Measurements from ENCODE around the gene SHB. TPM values are rescaled to one million over a fixed set of nuclear protein-coding genes. Genes with fewer than 3 reads are reported as not detected.

SHB gene
- total RNA-seq, 1 experiment from 2014 or later = 7.6 TPM

DNA sequence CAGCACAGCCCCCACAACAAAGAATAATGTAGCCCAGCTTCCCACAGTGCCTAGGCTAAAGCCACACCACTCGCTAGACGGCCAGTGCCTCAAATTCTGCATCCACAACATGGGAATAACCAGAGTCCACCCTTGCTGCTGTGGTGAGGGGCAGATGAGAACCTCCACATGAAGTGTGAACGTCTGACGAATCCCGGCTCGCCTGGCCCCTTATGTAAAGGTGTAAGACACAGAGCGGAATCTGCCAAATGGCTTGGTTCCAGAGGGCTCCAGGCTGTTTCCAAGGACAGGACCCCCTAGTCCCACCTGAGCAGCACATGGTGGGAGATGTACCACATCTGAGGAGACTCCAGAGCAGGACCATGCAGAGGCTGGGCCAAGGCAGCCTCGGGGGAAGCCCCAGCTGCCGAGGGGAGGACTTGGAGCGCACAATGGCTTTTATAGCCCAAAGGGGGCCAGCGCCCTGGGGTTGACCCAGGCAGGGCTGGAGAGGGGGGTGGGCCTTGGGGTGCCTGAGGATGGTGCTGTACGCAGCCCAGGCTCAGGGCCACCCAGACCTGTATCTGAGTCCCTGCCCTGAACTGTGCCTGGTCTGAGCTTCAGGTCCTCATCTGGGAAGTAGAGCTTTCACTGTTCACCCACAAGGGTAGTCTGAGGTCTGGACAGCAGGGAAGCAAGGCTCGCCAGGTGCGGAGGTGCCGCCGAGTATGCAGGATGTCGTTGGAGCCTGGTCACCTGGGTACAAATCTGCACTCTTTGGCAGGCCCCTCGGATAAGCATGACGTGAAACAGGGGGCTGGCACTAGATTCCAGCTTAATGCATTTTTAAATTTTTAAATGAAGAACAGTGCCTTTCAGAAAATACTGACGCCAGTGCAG lies 140.2 kb downstream of the SHB start:
- Mint-ChIP-seq H3K27ac (ENCODE audit: unreplicated experiment) (no peak overlapping the region), H3K4me1 (ENCODE audit: low read depth, unreplicated experiment) (no peaks in the 10 kb centered on the region), H3K4me3 (ENCODE audit: low read depth, unreplicated experiment) (no peak overlapping the region), H3K27me3 (ENCODE audit: unreplicated experiment) (no peaks in the 10 kb centered on the region), H3K36me3 (ENCODE audit: insufficient read depth, unreplicated experiment) (no peaks in the 10 kb centered on the region), H3K9me3 (ENCODE audit: low read depth, unreplicated experiment) (no peaks in the 10 kb centered on the region)
- no TSS peak for BruUV-seq (replicated peaks)
- intact Hi-C loops (cut with micrococcal nuclease; ENCODE audit: unreplicated experiment) = no loop called here
- DNase-seq = no peak
- CTCF ChIA-PET = no interaction called here
- TF ChIP-seq, protein P1, sequence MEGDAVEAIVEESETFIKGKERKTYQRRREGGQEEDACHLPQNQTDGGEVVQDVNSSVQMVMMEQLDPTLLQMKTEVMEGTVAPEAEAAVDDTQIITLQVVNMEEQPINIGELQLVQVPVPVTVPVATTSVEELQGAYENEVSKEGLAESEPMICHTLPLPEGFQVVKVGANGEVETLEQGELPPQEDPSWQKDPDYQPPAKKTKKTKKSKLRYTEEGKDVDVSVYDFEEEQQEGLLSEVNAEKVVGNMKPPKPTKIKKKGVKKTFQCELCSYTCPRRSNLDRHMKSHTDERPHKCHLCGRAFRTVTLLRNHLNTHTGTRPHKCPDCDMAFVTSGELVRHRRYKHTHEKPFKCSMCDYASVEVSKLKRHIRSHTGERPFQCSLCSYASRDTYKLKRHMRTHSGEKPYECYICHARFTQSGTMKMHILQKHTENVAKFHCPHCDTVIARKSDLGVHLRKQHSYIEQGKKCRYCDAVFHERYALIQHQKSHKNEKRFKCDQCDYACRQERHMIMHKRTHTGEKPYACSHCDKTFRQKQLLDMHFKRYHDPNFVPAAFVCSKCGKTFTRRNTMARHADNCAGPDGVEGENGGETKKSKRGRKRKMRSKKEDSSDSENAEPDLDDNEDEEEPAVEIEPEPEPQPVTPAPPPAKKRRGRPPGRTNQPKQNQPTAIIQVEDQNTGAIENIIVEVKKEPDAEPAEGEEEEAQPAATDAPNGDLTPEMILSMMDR (IDR thresholded peaks at IDR 0.05; ENCODE audit: unreplicated experiment) = no peak

DNA sequence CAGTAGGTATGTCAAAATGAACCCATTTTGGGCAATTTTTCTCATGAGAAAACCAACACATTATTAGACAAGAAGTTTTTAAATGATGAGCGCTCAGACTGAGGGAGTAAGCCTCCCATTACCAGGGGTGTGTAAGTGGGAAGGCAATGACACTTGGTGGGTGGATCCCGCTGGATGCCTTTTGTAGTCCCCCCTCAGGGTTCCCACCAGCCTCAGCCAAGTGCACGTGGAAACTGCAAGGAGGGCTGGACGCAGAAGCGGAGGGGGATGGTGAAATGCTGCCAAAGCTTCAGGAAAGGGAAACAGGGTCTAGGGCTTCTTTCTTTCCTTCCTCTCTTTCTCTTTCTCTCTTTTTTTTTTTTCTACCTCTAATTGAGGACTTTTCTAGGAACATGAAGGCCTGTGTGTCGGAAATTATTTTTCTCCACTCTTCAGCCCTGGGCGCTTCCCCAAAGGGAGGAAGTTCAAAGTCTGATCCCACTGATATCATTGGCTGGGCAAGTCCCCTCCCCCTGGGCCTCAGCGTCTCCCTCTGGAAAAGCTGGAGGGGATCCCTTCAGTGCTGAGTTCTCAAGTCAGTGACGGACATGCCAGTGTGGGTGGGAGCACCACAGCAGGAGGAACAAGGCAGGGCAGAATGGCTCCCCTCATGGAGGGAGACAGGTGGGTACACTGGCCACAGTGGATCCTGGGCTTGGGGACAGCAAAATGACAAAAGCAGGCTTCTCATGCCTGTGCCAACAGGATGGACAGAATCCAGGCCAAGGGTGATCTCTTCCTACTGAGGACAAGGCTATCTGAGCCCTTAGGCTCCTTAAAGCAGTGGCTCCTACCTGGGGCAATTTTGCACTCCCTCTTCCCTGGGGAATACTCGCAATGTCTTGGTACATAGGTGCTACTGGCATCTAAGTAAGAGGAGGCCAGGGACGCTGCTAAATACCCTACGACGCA lies 141.2 kb downstream of the SHB start:
- Mint-ChIP-seq H3K27me3 (ENCODE audit: unreplicated experiment) (no peaks in the 10 kb centered on the region), H3K4me3 (ENCODE audit: low read depth, unreplicated experiment) (no peak overlapping the region), H3K9me3 (ENCODE audit: low read depth, unreplicated experiment) (no peaks in the 10 kb centered on the region), H3K27ac (ENCODE audit: unreplicated experiment) (no peak overlapping the region), H3K4me1 (ENCODE audit: low read depth, unreplicated experiment) (no peaks in the 10 kb centered on the region), H3K36me3 (ENCODE audit: insufficient read depth, unreplicated experiment) (no peaks in the 10 kb centered on the region)
- intact Hi-C loops (cut with micrococcal nuclease; ENCODE audit: unreplicated experiment) = no loop called here
- TF ChIP-seq, protein P1 (IDR thresholded peaks at IDR 0.05; ENCODE audit: unreplicated experiment) = no peak
- BruUV-seq (replicated peaks) = no TSS peak
- no peak for DNase-seq
- CTCF ChIA-PET = no interaction called here

DNA sequence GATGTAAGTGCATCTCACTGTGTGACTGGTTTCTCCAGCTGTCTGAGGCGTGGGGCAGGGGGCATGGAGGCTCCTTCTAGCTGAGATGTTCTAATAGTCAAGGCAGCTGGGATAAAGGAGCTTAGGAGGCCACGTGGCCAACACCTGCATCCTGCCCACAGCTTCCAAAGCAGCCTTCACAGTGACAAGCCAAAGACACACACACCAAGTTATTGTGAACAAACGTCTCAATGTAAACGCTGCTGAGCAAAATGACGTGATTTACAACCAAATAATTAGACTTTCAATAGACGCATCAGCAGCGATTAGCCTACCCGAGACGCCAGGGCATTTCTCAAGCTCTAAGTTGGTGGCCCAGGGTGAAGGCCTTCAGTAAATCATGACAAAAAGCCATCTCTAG lies 141.9 kb downstream of the SHB start:
- no peaks in the 10 kb centered on the region for H3K36me3 Mint-ChIP-seq (ENCODE audit: insufficient read depth, unreplicated experiment)
- no peak overlapping the region for H3K27ac Mint-ChIP-seq (ENCODE audit: unreplicated experiment)
- intact Hi-C loops (cut with micrococcal nuclease; ENCODE audit: unreplicated experiment) = no loop called here
- H3K4me3 Mint-ChIP-seq (ENCODE audit: low read depth, unreplicated experiment) = no peak overlapping the region
- BruUV-seq (replicated peaks) = no TSS peak
- no peaks in the 10 kb centered on the region for H3K27me3 Mint-ChIP-seq (ENCODE audit: unreplicated experiment)
- H3K9me3 Mint-ChIP-seq (ENCODE audit: low read depth, unreplicated experiment) = no peaks in the 10 kb centered on the region
- TF ChIP-seq, protein P1 (IDR thresholded peaks at IDR 0.05; ENCODE audit: unreplicated experiment) = no peak
- CTCF ChIA-PET = no interaction called here
- no peak for DNase-seq
- H3K4me1 Mint-ChIP-seq (ENCODE audit: low read depth, unreplicated experiment) = no peaks in the 10 kb centered on the region

DNA sequence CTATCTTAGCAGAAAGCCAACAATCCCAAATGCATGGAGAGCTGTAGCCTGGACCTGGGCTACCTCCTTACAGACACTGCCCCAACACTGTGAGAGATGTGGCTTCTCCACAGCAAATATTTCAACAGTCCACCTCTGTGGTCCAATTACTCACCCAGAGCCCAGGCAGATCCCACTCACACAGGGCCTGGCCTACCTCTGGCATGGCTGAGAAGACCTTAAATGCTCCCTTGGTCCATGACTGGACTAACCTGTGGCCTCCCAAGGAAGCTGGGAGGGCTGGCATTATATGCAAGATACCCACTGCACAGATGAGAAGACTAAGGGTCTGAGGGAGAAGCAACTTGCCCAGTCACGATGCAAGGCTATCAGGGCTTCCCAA lies 142.3 kb downstream of the SHB start:
- CTCF ChIA-PET = no interaction called here
- Mint-ChIP-seq H3K4me1 (ENCODE audit: low read depth, unreplicated experiment) (no peaks in the 10 kb centered on the region), H3K27ac (ENCODE audit: unreplicated experiment) (no peak overlapping the region), H3K9me3 (ENCODE audit: low read depth, unreplicated experiment) (no peaks in the 10 kb centered on the region), H3K36me3 (ENCODE audit: insufficient read depth, unreplicated experiment) (no peaks in the 10 kb centered on the region), H3K4me3 (ENCODE audit: low read depth, unreplicated experiment) (no peak overlapping the region), H3K27me3 (ENCODE audit: unreplicated experiment) (no peaks in the 10 kb centered on the region)
- TF ChIP-seq, protein P1 (IDR thresholded peaks at IDR 0.05; ENCODE audit: unreplicated experiment) = no peak
- DNase-seq = no peak
- intact Hi-C loops (cut with micrococcal nuclease; ENCODE audit: unreplicated experiment) = no loop called here
- no TSS peak for BruUV-seq (replicated peaks)
